Measurements from ENCODE around the gene RRP15.

- TF ChIP-seq CTCF (IDR thresholded peaks at IDR 0.05; ENCODE audit: low read depth, low read length) = no peak
- no peak for TF ChIP-seq POLR2A (IDR thresholded peaks at IDR 0.05; ENCODE audit: extremely low read depth, insufficient read length)
- no peak for TF ChIP-seq MAX (IDR thresholded peaks at IDR 0.05; ENCODE audit: low read depth, low read length)
- TF ChIP-seq MYC (IDR thresholded peaks at IDR 0.05; ENCODE audit: low read depth, low read length) = no peak
Measured at GRCh38 chr1:218292515-218292914, 7.4 kb downstream of the RRP15 start.

Measured in NB4 (cell line).